LNCAP (cell line): Measurements from ENCODE around the gene VPS39.

Experiments
- TF ChIP-seq, protein P1 (sequence below): fragments of 450-650 bp; IDR thresholded peaks from 2 replicates; pipeline ENCODE4 v1.5.1; 2017; ENCODE audit warnings: mild to moderate bottlenecking

Gene VPS39

DNA sequence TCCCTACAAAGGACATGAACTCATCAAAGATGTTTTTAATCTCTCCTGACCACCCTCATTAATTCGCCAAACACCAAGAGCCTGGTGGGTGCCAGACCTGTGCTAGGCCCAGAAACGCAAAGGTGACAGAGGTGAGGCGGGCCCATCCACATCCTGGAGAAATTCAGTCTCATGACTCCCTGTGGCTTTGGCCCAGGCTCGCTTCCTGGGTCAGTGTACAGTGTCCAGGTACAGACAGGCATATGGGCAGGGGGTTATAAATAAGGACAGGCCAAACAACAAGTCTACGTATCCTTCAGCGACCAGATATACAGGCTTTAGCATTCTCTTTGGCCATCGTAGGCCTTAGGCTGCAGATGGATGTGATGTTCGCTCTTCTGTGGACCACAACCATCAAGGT lies 50.7 kb downstream of the VPS39 start:
- TF ChIP-seq, protein P1, sequence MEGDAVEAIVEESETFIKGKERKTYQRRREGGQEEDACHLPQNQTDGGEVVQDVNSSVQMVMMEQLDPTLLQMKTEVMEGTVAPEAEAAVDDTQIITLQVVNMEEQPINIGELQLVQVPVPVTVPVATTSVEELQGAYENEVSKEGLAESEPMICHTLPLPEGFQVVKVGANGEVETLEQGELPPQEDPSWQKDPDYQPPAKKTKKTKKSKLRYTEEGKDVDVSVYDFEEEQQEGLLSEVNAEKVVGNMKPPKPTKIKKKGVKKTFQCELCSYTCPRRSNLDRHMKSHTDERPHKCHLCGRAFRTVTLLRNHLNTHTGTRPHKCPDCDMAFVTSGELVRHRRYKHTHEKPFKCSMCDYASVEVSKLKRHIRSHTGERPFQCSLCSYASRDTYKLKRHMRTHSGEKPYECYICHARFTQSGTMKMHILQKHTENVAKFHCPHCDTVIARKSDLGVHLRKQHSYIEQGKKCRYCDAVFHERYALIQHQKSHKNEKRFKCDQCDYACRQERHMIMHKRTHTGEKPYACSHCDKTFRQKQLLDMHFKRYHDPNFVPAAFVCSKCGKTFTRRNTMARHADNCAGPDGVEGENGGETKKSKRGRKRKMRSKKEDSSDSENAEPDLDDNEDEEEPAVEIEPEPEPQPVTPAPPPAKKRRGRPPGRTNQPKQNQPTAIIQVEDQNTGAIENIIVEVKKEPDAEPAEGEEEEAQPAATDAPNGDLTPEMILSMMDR, result no peak

DNA sequence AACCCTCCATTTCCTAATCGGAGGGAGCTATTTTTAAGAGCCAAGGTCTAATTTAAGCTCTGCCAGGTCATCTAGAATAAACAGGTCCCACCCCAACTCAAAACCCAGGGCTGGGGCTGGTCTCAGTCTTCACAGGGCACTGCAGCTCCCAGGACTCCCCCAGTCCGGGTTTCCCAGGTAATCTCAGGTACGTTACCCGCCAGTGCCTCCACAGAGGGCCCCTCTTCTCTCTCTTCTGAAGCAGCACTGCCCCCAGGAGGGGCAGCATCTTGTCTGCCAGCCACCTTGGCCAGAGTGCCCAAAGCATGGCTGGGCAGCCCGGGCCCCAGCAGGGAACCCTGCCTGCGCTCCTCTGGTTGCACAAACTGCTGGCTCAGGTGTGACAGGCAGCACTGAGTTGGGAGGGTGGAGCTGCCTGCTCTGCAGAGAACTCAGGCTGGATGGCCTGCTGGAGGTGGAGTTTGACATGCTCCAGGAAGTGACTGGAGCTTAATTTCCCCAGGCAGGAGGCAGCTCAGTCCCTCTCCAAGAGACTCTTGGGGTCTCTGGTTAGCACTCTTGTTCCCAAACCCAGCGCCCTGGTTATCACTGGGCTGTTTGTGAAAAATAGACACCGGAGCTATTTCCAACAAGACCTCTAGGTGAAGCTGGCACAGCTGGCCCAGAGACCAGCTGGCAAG lies 51.7 kb downstream of the VPS39 start, which contains the start of gene PLA2G4F:
Gene PLA2G4F, minus strand, starts transcription at position 394 of the 680 bp plus-strand sequence. Its CDS starts 87 bp downstream, at position 307.
- TF ChIP-seq, protein P1, result no peak

DNA sequence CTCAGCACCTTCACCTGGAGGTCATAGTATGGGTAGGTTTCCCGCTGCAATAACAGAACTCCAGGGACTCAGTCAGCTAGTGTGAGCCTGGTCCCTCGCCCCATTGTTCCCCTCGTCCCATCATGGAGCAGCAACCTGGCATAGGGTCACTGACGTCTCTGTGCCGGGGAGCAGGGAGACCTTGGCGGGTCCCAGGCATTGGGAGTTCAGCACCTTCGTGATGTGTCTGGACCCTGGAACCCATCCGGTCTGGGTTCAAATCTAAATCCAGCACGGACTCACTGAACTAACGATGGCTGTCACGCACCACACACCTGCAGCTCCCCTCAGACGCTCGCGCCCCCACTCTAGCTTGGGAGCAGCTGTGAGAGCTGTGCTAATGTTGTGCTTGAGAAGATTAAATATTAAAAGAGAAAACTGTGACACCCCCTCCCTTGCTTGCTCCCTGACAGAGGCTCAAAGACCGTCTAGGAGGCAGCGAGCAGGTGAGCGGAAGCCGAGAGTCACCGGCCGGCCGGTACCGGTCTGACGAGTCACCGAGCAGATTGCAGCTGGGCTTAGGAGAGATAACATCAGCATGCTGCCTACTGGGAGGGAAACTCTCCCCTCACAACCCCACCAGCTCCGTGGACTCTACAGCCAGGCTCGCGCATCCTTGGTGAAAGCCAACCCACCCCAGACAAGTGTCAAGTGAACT lies 52.4 kb downstream of the VPS39 start:
- TF ChIP-seq, protein P1, result no peak

DNA sequence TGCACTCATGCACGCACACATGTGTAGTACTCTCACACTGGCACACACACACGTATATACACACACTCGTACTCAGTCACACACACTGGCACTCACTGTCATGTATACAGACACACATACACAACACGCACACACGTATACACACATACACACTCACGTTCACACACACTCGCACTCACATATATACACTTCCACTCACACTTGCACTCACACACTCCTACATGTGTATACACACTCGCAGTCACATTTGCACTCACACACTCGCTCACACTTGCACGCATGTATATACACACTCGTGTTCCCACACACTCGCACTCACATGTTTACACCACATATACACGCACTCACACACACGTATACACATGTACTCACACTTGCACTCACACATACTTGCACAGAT lies 53.1 kb downstream of the VPS39 start:
- TF ChIP-seq, protein P1, result no peak

DNA sequence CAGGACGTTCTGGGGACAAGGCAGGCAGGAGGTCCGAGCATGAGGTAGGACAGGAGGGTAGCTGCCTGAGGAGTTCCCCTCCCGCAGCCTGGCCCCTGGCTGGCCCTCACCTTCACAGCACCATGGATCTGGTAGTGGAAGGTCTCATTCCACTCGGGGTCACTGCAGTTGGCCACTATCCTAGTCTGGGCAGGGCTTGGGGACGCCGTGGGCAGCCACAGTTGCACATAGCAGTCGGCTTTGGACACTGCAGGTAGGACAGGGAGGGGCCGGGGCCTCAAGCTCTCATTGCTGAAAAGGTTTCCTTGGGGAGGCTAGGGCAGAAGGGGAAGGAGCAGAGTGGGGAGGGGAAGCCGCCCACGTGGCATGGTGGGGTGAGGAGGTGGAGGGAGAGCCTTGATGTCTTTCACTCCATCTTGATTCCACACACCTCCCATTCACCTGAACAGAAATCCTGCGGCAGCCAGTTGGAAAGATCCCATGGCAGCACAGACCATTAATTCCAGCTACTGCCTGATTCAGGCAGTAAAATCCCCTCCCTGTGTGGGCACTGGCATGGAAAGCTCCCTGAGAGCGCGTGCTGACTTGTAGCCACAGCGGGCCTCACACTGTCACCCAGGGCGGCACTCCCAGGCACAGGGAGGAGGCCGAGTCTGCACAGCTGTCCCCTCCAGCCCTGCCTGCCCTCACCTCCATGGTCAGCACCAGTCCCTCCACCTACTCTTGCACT lies 53.7 kb downstream of the VPS39 start:
- TF ChIP-seq, protein P1, result no peak

DNA sequence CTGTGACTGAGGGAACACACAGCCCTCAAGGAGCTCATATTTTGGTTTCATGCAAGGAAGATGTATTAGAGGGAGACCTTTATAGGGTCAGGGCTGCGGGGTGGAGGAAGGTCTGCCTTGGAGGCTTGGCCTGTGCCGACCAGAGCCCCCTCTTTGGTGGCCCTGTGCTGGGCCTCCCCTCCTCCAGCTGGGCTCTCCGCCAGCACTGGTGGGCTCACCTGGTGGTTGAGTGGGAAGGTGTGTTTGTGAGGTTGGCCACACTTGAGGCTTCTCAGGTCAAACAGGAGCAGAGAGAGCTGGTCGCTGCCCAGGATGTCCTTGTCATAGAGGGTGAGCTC lies 54.3 kb downstream of the VPS39 start:
- TF ChIP-seq, protein P1, result no peak

DNA sequence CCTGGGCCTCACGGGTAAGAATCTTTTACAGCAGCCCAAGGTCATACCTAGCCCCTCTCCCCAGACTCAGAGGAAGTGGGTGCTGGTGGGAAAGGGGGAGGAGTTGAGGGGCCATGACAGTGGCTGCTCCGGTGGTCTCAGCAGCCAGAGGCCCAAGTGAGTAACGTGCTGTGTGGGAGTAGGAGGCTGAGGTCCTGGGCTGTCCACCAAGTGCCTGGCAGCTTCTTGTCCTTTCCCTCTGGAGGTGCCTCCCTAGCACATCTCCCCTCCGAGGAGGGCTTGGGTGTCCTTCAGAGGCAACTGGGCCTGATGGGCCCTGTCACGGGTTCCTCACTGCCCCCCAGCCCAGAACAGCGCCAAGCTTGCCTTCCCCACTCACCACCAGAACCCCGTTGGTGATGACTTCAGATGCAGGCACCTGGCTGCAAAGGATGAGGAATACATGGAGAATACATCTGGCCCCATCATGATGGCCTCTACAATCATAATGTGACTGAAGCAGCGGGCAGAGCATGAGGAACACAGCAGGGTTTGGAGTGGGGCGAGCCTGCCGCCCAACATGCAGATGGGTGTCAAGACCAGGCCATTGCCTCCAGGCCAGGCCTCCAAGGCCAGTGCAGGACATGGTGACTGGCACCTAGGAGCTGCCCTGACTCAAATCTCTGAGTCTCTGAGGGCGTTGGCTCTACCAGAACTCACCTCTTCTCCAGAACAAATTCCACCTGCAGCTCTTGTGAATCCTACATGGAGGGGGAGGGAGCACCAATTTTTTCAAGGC lies 55.0 kb downstream of the VPS39 start:
- TF ChIP-seq, protein P1, result no peak
